Motor neuron (in vitro differentiated cells): ENCODE results near the gene CHN2. TPM values are rescaled to one million over a fixed set of nuclear protein-coding genes. Genes with fewer than 3 reads are reported as not detected.

Experiments used
- ATAC-seq, 8 experiments: fragments of 200-7000 bp; cut with Tn5 transposase; replicated peaks in 6 of 8; 2 replicates each; pipeline ENCODE4 v1.8.0; 2021; ENCODE audit warnings: mild to moderate bottlenecking in 8 of 8, moderate library complexity in 8 of 8
- H3K27ac ChIP-seq, 2 donors: fragments of 250-450 bp; sonication (Bioruptor Pico); 2 replicates each; pipeline ENCODE4 v1.9.0; 2021; ENCODE audit warnings: antibody characterized with exemption in 2 of 2, mild to moderate bottlenecking in 2 of 2, moderate library complexity in 1 of 2
- H3K4me1 ChIP-seq, 2 donors: fragments of 250-450 bp; sonication (Bioruptor Pico); replicated peaks in 1 of 2; 2 replicates each; pipeline ENCODE4 v1.6.1; 2021; ENCODE audit warnings: antibody characterized with exemption in 2 of 2, mild to moderate bottlenecking in 2 of 2, moderate library complexity in 1 of 2
- H3K4me3 ChIP-seq, 5 donors: fragments of 250-450 bp; sonication (Bioruptor Pico); 2 replicates each; pipeline ENCODE4 v1.9.0; 2021; ENCODE audit warnings: antibody characterized with exemption in 5 of 5, mild to moderate bottlenecking in 5 of 5, moderate library complexity in 4 of 5
- WGBS, 10 experiments: fragments of 450-650 bp; shearing (Covaris generic); methylation state at CpG; one replicate each; pipeline ENCODE4 v1.0.0; 2022; 5-methylcytosine and 5-hydroxymethylcytosine counted together
- in situ Hi-C, 9 experiments: fragments of 400-800 bp; cut with MboI; loops; one replicate each; pipeline ENCODE4 v1.15.0; 2021; ENCODE audit warnings: low sequenced_read_pairs in 9 of 9, low pct_unique_long_range_greater_than_20kb in 2 of 9; ENCODE audit not compliant: unreplicated experiment in 9 of 9
- total RNA-seq, 8 experiments: library from RNA; unstranded; fragments of 300-600 nt; gene quantifications; 2 replicates each; pipeline versions ENCODE4 v1.2.3 to v1.2.4, GENCODE V29; 2022

Gene CHN2
- total RNA-seq, 8 experiments from 2014 or later, result 2.6 to 28.8 (median 14.8) TPM

GRCh38 chr7:29385214-29385814 is 190.7 kb downstream of the CHN2 start:
- WGBS, 10 experiments, result 33 to 94% (median 60%) methylated on average over 1 to 4 of the region's 4 CpGs; no CpG with 5 or more reads in 2 of the 10 experiments
- ATAC-seq, result no peak
- Histone ChIP-seq H3K4me1 (peaks cover 4 to 18% of the 10 kb centered on the region in 2 donors), H3K4me3 (no peak overlapping the region), H3K27ac (no peak overlapping the region)
- in situ Hi-C loops, result loop anchor here in 1 of 9 experiments (25.0 kb wide), 1 partner anchor 448 kb away; no protein-coding TSS in a partner anchor

- no peak for ATAC-seq
- H3K4me1 ChIP-seq, result peaks cover 4 to 18% of the 10 kb centered on the region in 2 donors
- no peak overlapping the region for H3K27ac ChIP-seq
- 38 to 100% (median 91%) methylated on average over 1 to 4 of the region's 4 CpGs for WGBS, 10 experiments
- H3K4me3 ChIP-seq, result no peak overlapping the region
- in situ Hi-C loops, result loop anchor here in 1 of 9 experiments (25.0 kb wide), 1 partner anchor 449 kb away; no protein-coding TSS in a partner anchor
Observed at GRCh38 chr7:29386196-29386765, 191.7 kb downstream of the CHN2 start.

GRCh38 chr7:29391262-29391661 is 196.7 kb downstream of the CHN2 start:
- 83 to 100% (median 100%) methylated on average over 1 of the region's 1 CpG; no CpG with 5 or more reads in 6 of the 10 experiments for WGBS, 10 experiments
- peaks cover 0 to 13% of the 10 kb centered on the region in 2 donors for H3K4me1 ChIP-seq
- no peak overlapping the region for H3K4me3 ChIP-seq
- in situ Hi-C loops, result loop anchor here in 1 of 9 experiments (25.0 kb wide), 1 partner anchor 454 kb away; no protein-coding TSS in a partner anchor
- no peak for ATAC-seq
- H3K27ac ChIP-seq, result no peak overlapping the region

GRCh38 chr7:29394321-29394720 is 199.7 kb downstream of the CHN2 start:
- WGBS, 10 experiments, result 0 to 87% (median 62%) methylated on average over 1 to 7 of the region's 7 CpGs; no CpG with 5 or more reads in 3 of the 10 experiments
- Histone ChIP-seq H3K4me1 (peaks cover 0 to 11% of the 10 kb centered on the region in 2 donors), H3K4me3 (no peak overlapping the region), H3K27ac (no peak overlapping the region)
- no peak for ATAC-seq
- in situ Hi-C loops, result loop anchor here in 1 of 9 experiments (25.0 kb wide), 1 partner anchor 457 kb away; no protein-coding TSS in a partner anchor

GRCh38 chr7:29396563-29396962 is 202.0 kb downstream of the CHN2 start:
- WGBS, 10 experiments, result 40 to 100% methylated on average over 1 to 2 of the region's 7 CpGs; no CpG with 5 or more reads in 8 of the 10 experiments
- Histone ChIP-seq H3K27ac (no peak overlapping the region), H3K4me1 (peaks cover 0 to 11% of the 10 kb centered on the region in 2 donors), H3K4me3 (no peak overlapping the region)
- no peak for ATAC-seq
- in situ Hi-C loops, result loop anchor here in 1 of 9 experiments (25.0 kb wide), 1 partner anchor 459 kb away; no protein-coding TSS in a partner anchor

- peaks cover 0 to 11% of the 10 kb centered on the region in 2 donors for H3K4me1 ChIP-seq
- no peak for ATAC-seq
- no peak overlapping the region for H3K4me3 ChIP-seq
- no peak overlapping the region for H3K27ac ChIP-seq
- 0 to 100% (median 80%) methylated on average over 1 to 2 of the region's 2 CpGs; no CpG with 5 or more reads in 3 of the 10 experiments for WGBS, 10 experiments
- in situ Hi-C loops, result loop anchor here in 1 of 9 experiments (25.0 kb wide), 1 partner anchor 460 kb away; no protein-coding TSS in a partner anchor
Observed at GRCh38 chr7:29397398-29397797, 202.8 kb downstream of the CHN2 start.

- H3K27ac ChIP-seq, result no peak overlapping the region
- H3K4me3 ChIP-seq, result no peak overlapping the region
- ATAC-seq, result no peak
- in situ Hi-C loops, result loop anchor here in 1 of 9 experiments (25.0 kb wide), 1 partner anchor 461 kb away; no protein-coding TSS in a partner anchor
- WGBS, 10 experiments, result 48 to 100% (median 69%) methylated on average over 1 to 4 of the region's 4 CpGs; no CpG with 5 or more reads in 3 of the 10 experiments
- H3K4me1 ChIP-seq, result peaks cover 0 to 7% of the 10 kb centered on the region in 2 donors
Observed at GRCh38 chr7:29398011-29398410, 203.4 kb downstream of the CHN2 start.

GRCh38 chr7:29400437-29400836 is 205.9 kb downstream of the CHN2 start:
- Histone ChIP-seq H3K4me3 (no peak overlapping the region), H3K27ac (no peak overlapping the region), H3K4me1 (no peaks in the 10 kb centered on the region)
- in situ Hi-C loops, result loop anchor here in 8 of 9 experiments (5.0 to 25.0 kb wide), 7 partner anchors 206 to 478 kb away; partner anchors contain the start of gene CHN2 (in 4 of the 8)
- 0 to 93% (median 80%) methylated on average over 1 to 9 of the region's 9 CpGs; no CpG with 5 or more reads in 3 of the 10 experiments for WGBS, 10 experiments
- ATAC-seq, result no peak

GRCh38 chr7:29401769-29402168 is 207.2 kb downstream of the CHN2 start:
- ATAC-seq, result no peak
- Histone ChIP-seq H3K27ac (no peak overlapping the region), H3K4me3 (no peak overlapping the region), H3K4me1 (no peaks in the 10 kb centered on the region)
- 79 to 100% (median 90%) methylated on average over 2 to 7 of the region's 11 CpGs; no CpG with 5 or more reads in 4 of the 10 experiments for WGBS, 10 experiments
- in situ Hi-C loops, result loop anchor here in 8 of 9 experiments (5.0 to 25.0 kb wide), 7 partner anchors 207 to 479 kb away; partner anchors contain the start of gene CHN2 (in 4 of the 8)

- H3K27ac ChIP-seq, result no peak overlapping the region
- in situ Hi-C loops, result loop anchor here in 8 of 9 experiments (10.0 to 25.0 kb wide), 6 partner anchors 211 to 481 kb away; partner anchors contain the start of gene CHN2 (in 4 of the 8)
- WGBS, 10 experiments, result 58 to 100% (median 86%) methylated on average over 1 to 5 of the region's 5 CpGs; no CpG with 5 or more reads in 2 of the 10 experiments
Observed at GRCh38 chr7:29405891-29406290, 211.3 kb downstream of the CHN2 start.

GRCh38 chr7:29406366-29406765 is 211.8 kb downstream of the CHN2 start:
- no peaks in the 10 kb centered on the region for H3K4me1 ChIP-seq
- ATAC-seq, result no peak
- in situ Hi-C loops, result loop anchor here in 8 of 9 experiments (10.0 to 25.0 kb wide), 6 partner anchors 212 to 482 kb away; partner anchors contain the start of gene CHN2 (in 4 of the 8)
- 90 to 100% (median 100%) methylated on average over 1 to 2 of the region's 6 CpGs; no CpG with 5 or more reads in 7 of the 10 experiments for WGBS, 10 experiments
- no peak overlapping the region for H3K27ac ChIP-seq
- no peak overlapping the region for H3K4me3 ChIP-seq

More at GRCh38 chr7:29405891-29406290, 211.3 kb downstream of the CHN2 start:
- Histone ChIP-seq H3K4me3 (no peak overlapping the region), H3K4me1 (no peaks in the 10 kb centered on the region)
- no peak for ATAC-seq

GRCh38 chr7:29408841-29409243 is 214.3 kb downstream of the CHN2 start:
- peak; percentile 59 to 97 (median 69) for ATAC-seq
- H3K4me3 ChIP-seq, result no peak overlapping the region
- no peaks in the 10 kb centered on the region for H3K4me1 ChIP-seq
- in situ Hi-C loops, result loop anchor here in 8 of 9 experiments (10.0 to 25.0 kb wide), 6 partner anchors 214 to 484 kb away; partner anchors contain the start of gene CHN2 (in 4 of the 8)
- WGBS, 10 experiments, result 0 to 47% (median 13%) methylated on average over 1 to 7 of the region's 7 CpGs; no CpG with 5 or more reads in 2 of the 10 experiments
- no peak overlapping the region for H3K27ac ChIP-seq
